Activated CD8-positive, alpha-beta memory T cell treated with anti-CD3 and anti-CD28 coated beads for 36 hours (primary cell): ENCODE measurements around the gene ZNF175. TPM values are rescaled to one million over a fixed set of nuclear protein-coding genes. Genes with fewer than 3 reads are reported as not detected.

Experiments
- CTCF ChIA-PET: fragments of 350-600 bp; sonication (Branson Sonifier 250); formaldehyde crosslinking; loops from one replicate; lab custom pipeline; 2021; ENCODE audit warnings: antibody characterized with exemption; lab: Charles Lee
- POLR2A ChIA-PET: fragments of 350-600 bp; sonication (Branson Sonifier 250); formaldehyde crosslinking; loops from one replicate; lab custom pipeline; 2021; ENCODE audit warnings: antibody characterized with exemption; lab: Charles Lee
- total RNA-seq, 2 experiments: library from RNA; stranded (reverse); gene quantifications; one replicate each; pipeline ENCODE4 v1.2.3, GENCODE V29; 2021

Gene ZNF175
- total RNA-seq, result 10 to 100 TPM; 11.3 to 12.9 TPM

- POLR2A ChIA-PET, result no interaction called here
- CTCF ChIA-PET, result interaction anchor here (0.6 kb wide), 1 partner anchor 906 kb away, joined by 6 read pairs; no protein-coding TSS in a partner anchor
Observed at GRCh38 chr19:51570962-51571575, at the start of gene ZNF175. ZNF175 (plus strand) TSS chr19:51571283; CDS start chr19:51573330, 2,047 bp downstream.

- ChIA-PET POLR2A (no interaction called here), CTCF (interaction anchor here (1.0 kb wide), 1 partner anchor 83 kb away, joined by 3 read pairs; no protein-coding TSS in a partner anchor)
Observed at GRCh38 chr19:51521357-51521756, 49.7 kb upstream of the ZNF175 start.

- CTCF ChIA-PET, result interaction anchor here (1.0 kb wide), 1 partner anchor 83 kb away, joined by 3 read pairs; no protein-coding TSS in a partner anchor
- POLR2A ChIA-PET, result no interaction called here
Observed at GRCh38 chr19:51521781-51522180, 49.3 kb upstream of the ZNF175 start.

GRCh38 chr19:51524666-51525264, 46.3 kb upstream of the ZNF175 start:
- ChIA-PET POLR2A (no interaction called here), CTCF (interaction anchor here (0.7 kb wide), 1 partner anchor 9 kb away, joined by 3 read pairs; no protein-coding TSS in a partner anchor)

- CTCF ChIA-PET, result interaction anchor here (0.7 to 0.8 kb wide), 2 partner anchors 10 to 11 kb away, joined by 3 read pairs; no protein-coding TSS in a partner anchor
- POLR2A ChIA-PET, result no interaction called here
Observed at GRCh38 chr19:51525651-51526050, 45.4 kb upstream of the ZNF175 start.

- POLR2A ChIA-PET, result no interaction called here
- CTCF ChIA-PET, result interaction anchor here (0.6 kb wide), 1 partner anchor 182 kb away, joined by 3 read pairs; no protein-coding TSS in a partner anchor
Observed at GRCh38 chr19:51529301-51529700, 41.8 kb upstream of the ZNF175 start.

GRCh38 chr19:51530616-51531015, 40.5 kb upstream of the ZNF175 start:
- CTCF ChIA-PET, result no interaction called here
- POLR2A ChIA-PET, result no interaction called here

- CTCF ChIA-PET, result no interaction called here
- POLR2A ChIA-PET, result interaction anchor here (0.5 kb wide), 1 partner anchor 16 kb away, joined by 5 read pairs; no protein-coding TSS in a partner anchor
Observed at GRCh38 chr19:51531349-51532315, 39.5 kb upstream of the ZNF175 start, which contains the start of gene SIGLEC6. SIGLEC6 (minus strand) TSS chr19:51531670; CDS start chr19:51531648, 22 bp downstream.

GRCh38 chr19:51535535-51535934, 35.5 kb upstream of the ZNF175 start:
- ChIA-PET POLR2A (no interaction called here), CTCF (no interaction called here)

- POLR2A ChIA-PET, result no interaction called here
- CTCF ChIA-PET, result interaction anchor here (1.5 kb wide), 1 partner anchor 66 kb away, joined by 4 read pairs; no protein-coding TSS in a partner anchor
Observed at GRCh38 chr19:51539821-51540366, 31.2 kb upstream of the ZNF175 start.

- ChIA-PET POLR2A (no interaction called here), CTCF (no interaction called here)
Observed at GRCh38 chr19:51541458-51542357, 29.4 kb upstream of the ZNF175 start.

GRCh38 chr19:51542699-51543098, 28.4 kb upstream of the ZNF175 start:
- ChIA-PET POLR2A (no interaction called here), CTCF (no interaction called here)

GRCh38 chr19:51544038-51544437, 27.0 kb upstream of the ZNF175 start:
- CTCF ChIA-PET, result no interaction called here
- POLR2A ChIA-PET, result no interaction called here

GRCh38 chr19:51546107-51546649, 24.9 kb upstream of the ZNF175 start:
- ChIA-PET CTCF (interaction anchor here (1.4 kb wide), 1 partner anchor 73 kb away, joined by 3 read pairs; no protein-coding TSS in a partner anchor), POLR2A (no interaction called here)

- ChIA-PET CTCF (interaction anchor here (1.4 kb wide), 1 partner anchor 74 kb away, joined by 3 read pairs; no protein-coding TSS in a partner anchor), POLR2A (interaction anchor here (0.6 kb wide), 1 partner anchor 15 kb away, joined by 5 read pairs; no protein-coding TSS in a partner anchor)
Observed at GRCh38 chr19:51546650-51547396, 24.3 kb upstream of the ZNF175 start.

GRCh38 chr19:51547397-51548212, 23.5 kb upstream of the ZNF175 start:
- ChIA-PET CTCF (interaction anchor here (1.4 kb wide), 1 partner anchor 75 kb away, joined by 3 read pairs; no protein-coding TSS in a partner anchor), POLR2A (interaction anchor here (0.6 kb wide), 1 partner anchor 15 kb away, joined by 5 read pairs; no protein-coding TSS in a partner anchor)
